Stimulated activated CD4-positive, alpha-beta T cell treated with anti-CD3 and anti-CD28 coated beads, Interleukin-15, amount 100 ng/mL, for 48 hours (primary cell): ENCODE data around the gene ANO6.

Experiments
- DNase-seq, 2 donors: peaks; one replicate each; pipeline ENCODE4 v3.0.0-alpha.2; 2020; ENCODE audit warnings: low read depth in 2 of 2

ANO6 gene

DNA sequence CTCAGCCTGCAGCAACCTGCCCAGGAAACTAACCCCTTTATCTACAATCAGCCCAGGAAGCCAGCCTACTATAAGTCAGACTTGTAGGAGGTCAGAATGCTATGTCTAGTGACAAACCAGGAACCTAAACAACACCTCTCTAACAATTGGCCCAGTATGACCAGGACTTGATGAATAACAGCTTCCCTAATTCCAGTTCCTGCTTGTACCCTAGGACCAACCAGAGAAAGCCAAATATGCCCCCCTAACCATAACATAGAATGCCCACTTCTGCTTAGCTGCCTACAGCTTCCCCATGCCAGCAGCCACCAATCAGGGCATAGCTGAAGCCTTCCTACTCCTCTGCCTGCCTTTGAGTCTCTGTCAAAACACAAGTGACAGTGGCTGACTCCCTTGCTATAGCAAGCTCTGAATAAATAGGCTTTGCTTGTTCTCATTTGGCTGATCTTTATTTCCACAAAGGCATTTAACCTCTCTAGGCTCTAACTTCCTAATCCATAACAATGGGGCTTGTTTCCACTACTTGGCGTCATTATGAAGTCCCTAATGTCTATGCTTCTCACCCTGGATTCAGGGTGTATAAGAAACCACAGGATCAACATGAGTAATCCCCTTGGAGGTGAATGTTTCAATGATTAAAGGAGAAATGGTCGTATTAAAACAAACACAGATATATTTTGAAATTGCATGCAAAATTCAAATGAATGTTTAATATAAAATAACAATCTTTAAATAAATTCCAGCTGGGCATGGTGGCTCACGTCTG, 220.2 kb downstream of the ANO6 start:
- no peak for DNase-seq

DNA sequence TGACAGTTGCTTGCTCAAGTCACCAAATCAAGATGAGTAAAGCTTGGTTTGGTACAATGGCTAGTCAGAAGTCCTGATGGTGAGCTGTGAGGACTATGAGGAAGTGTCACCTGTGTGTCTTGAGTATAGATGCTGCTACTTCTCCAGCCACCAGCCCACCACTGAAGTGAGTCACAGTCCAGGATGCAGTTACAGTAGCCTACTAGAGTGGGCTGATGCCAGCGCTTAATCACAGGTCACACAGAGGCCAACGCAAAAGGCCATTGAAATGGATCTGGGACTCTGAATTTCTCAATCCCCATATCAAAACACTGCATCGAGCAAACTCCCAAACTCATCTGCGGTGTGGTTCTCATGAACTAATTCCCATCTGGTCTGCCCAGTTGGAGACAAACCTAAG, 223.1 kb downstream of the ANO6 start:
- DNase-seq = no peak

DNA sequence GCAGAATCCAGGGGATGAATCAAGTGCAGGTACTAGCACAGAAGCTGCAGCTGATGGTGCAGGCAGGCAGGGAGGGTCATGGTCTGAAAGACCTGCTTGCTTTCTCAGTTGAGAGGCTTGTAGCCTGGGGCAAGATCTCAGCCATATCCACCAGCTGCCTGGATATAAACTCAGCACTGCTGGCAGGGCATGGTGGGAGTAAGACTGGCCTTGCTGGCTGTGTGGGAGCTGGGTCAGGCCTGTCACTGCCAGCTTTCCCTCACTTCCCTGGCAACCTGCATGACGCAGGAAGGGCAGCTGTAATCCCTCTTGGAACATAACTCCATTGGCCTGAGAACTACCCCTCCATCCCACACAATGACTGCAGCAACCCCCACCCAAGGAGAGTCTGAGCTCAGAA, 230.1 kb downstream of the ANO6 start:
- DNase-seq = no peak

DNA sequence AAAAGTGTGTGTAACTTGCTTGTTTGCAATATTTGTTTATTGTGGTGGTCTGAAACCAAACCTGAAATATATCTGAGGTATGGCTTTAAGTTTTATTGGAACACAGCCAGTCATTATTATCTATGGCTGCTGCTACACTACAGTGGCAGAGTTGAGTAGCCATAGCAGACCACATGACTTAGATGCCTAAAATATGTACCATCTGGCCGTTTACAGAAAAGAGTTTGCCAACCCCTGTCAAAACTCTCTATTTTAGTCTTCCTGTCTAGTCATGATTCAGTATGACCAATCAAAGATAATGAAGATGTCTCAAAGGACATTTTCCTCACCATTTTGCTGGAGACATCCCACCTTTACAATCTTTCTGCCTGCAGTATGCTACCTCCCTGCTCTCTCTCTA, 242.3 kb downstream of the ANO6 start:
- DNase-seq = no peak

DNA sequence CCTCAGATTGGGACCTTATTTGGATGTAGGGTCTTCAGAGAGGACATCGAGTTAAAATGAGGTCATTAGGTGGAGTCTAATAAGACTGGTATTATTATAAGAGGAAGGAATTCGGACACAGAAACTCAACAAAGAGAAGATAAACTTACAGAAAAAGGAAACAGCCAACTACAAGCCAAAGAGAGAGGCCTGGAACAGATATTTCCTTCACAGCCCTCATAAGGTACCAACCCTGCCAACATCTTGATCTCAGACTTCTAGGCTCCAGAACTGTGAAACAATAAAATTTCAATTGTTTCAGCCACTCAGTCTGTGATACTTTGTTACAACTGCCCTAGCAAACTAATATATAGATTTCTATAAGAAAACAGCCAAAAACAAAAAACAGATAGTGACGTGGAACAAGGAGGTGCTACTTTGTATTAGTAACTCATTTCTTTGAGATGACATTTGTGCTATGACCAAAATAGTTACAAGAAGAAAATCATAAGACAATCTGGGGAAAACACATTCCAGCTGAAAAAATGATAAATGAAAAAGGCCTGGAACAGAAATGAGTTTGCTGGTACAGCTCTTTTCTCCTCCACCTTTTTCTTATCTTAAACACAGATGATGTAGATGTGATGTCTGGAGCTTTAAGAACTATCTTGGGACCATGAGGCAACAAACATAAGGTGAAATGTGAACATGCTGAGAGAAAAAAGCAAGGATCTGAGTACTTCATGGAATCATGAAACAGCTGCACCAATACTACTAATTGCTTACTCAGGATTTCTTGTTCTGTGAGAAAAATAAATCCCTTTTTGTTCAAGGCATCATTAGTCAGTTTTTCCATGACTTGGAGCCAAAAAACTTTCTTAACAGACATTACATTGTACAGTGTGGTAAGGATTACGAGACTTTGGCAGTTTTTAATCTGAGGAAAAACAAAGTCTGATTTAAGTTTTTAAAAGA, 243.2 kb downstream of the ANO6 start:
- no peak for DNase-seq

DNA sequence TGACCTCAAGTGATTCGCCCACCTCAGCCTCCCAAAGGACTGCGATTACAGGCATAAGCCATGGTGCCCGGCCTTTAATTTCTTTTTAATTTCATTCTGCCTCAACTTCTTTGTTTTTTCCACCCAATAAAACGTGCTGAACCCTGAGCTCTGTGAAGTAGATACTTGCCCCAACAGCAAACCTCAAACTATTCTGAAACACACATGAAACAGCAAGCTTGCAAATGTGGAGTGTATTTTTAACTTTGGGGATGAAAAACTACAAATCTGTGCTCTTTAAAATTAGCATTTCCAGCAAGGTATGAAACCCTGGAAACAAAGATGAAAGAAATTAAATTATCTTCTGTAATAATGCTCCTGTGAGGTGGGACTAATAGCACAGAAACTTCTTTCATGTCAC, 246.6 kb downstream of the ANO6 start:
- no peak for DNase-seq

DNA sequence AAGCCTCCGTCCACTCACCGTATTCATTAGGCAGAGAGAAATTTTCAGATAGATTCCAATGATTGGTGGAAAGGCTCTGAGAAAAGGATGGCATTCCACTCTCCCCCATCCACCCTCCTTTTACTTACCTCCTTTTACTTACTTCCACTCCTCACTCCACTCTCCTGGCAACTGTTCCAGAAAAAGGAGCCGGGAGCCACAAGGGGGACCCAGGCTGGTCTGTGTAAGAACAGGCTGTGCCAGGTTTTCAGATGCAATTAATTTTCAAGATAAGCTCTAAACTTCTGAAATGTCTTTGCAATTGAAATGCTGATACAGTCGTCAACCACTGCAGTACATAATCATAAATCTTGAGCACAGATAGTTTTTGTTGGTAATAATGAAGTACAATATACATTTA, 248.8 kb downstream of the ANO6 start:
- DNase-seq = no peak

DNA sequence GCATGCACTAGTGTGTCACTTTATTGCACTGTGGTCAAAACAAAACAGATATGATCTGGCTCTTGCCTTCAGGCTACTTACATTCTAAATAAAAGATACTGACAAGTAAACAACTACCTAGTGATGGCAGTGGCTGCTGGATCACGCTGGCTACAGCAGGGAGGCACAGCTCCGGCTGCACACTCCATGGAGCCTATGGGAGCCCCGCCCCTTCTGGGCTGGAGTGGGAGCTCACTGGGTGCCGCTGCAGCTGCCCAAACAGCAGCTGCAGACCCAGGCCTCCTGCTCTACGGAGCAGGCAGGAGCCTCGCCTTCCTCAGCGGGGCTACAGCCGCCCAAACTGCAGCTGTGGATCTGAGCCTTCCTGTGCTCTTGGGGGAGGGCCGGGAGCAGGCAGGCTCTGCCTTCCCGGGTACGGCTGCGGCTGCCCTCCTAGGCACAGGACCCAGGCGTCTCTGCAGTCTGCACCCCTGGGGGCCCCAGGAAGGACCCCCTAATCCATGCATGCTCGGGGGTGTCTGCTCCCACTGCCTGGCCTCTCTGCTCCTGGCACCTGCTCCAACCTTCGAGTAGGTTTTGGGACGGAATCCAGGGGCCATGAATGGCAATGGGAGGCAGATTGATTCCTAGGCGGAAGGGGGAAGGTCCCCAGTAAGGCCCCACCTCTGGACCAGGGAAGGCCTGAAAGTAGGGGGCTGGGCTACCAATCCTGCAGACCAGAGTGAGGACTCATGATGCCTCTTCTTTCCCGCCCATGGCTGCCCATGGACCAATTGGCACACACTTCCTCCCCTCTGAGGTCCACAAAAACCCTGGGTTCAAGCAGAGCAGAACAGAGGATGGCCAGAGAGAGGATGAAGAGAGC, 253.1 kb downstream of the ANO6 start:
- no peak for DNase-seq

DNA sequence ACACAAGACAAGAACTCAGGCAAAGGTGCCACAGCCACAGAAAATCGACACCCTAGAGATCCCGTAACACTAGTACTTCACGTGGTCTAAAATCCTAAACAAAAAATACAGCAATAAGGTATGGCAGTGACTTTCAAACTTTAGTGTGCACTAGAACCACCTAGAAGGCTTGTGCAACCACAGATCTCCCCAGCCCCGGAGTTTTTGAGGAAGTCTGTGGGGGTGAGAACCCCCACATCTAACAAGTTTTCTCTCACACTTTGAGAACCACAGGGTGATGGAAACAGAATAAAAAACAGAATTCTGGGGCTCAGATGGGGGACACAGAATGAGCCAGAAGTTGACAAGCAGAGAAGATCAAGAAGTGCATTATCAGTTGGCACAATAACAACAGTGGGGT, 254.0 kb downstream of the ANO6 start:
- DNase-seq = no peak

DNA sequence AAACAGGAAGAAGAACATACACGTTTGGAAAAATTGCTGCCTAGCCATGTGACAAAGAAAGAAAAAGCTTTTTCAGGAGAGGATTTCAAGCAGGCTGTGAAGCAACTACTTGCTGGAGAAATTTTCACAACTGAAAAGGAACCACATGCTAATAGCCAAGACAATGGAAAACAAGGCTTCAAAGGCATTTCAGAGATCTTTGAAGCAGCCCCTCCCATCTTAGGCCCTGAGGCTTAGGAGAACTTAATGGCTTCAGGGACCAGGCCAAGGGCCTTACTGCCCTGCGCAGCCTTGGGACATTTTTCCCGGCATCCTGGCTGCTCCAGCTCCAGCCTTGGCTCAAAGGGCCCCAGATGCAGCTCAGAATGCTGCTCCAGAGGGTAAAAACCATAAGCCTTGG, 257.7 kb downstream of the ANO6 start:
- DNase-seq = no peak

DNA sequence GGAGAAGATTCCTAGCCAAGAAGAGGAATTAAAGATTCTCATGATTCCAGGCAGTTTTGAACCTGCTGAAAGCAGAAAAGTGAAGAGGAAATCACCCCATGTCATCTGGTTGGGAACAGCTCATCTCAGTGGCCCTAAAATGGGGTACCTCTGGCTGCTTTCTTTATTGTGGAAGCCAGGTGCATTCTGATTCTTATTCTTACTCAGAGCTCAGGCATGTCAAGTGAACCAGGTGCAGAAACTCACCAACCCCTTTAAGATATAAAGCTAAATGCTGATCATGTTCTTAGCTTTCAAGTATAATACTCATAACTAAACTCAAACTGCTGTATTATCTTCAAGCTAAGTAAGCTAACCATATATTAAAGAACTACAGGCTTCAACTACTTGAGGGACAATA, 259.7 kb downstream of the ANO6 start:
- DNase-seq = no peak

DNA sequence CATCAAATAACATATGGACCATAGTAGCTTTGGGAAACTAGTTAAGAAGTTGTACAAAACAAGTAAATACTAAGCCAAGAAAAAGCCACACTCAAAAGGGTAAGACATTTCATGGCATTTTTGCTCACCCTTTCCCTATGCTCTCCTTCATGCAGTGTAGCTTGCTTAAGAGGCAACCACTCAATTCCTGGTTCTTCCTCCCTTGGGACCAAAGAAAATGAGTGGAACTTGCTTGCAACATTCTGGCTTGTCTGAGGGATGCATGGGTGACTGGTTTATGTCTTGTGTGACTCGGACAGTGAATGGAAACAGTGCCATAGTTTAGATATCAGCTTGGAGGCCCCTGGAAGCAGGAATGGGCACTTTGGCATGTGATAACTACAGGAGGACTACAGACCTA, 261.6 kb downstream of the ANO6 start:
- DNase-seq = no peak

DNA sequence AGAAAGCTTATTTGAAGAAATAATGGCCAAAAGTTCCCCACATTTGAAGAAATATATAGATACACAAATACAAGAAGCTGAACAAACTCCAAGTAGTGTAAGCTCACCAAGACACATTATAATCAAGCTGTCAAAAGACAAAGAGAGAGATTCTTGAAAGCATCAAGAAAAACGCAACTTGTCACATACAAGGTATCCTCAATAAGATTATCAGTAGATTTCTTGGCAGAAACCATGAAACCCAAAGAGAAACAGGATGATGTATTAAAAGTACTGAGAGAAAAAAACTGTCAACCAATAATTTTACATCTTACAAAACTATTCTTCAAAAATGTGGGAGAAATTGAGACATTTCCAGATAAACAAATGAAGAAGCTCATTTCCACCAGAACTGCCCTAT, 263.0 kb downstream of the ANO6 start:
- DNase-seq = no peak

DNA sequence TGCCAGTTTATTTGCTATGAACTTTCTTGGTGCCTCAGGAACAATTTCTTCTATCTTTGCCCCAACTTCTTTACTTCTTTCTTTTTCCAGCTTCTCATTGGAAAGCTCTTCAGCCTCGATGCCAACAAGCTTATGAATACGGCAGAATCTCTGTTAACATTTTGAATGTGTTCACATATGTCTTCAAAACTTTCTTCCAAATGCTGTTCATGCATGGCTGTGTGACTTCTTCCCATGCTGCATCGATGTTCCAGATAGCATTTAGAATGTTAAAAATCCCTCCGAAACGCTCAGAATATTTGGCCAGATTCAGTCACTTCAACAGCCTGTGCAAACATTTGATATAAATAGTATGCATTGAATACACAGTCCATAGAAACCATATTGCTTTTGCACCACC, 265.9 kb downstream of the ANO6 start:
- DNase-seq = no peak

DNA sequence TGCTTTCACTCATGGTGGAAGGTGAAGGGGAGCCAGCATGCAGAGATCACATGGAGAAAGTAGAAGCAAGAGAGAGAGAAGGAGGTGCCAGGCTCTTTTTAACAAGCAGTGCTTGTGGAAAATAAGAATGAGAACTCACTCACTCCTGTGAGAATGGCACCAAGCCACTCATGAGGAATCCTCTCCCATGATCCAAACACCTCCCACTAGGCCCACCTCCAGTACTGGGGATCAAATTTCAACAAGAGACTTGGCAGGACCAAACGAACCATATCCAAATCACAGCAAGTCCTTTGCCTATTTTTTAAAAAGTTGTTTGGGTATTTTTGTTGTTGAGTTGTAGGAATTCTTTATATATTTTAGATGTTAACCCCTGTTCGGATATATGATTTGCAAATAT, 267.7 kb downstream of the ANO6 start:
- DNase-seq = no peak
